Measurements from ENCODE around the gene TMEM132A.

TMEM132A gene

DNA sequence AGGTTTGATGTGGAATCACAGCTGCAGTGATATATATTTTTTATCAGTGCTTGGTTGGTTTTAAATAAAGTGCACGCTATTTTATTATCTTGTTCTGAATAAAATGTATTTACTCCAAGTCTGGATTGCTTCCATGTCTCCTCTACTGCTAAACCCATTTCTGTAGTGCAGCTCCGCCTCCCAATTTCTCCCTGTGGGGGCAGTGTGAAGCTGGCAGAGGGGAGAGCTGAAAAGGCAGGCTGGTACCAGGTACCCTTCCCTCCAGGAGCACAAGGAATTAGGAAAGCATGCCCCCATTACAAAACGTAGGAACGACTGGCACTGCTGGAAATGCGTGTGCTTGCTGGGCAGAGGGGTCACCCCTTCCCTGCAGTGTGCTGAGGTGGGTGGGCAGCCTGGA lies 934 bp upstream of the TMEM132A start:
- DNase-seq: no peak

GRCh38 chr11:60923800-60924109 lies 505 bp upstream of the TMEM132A start:
- no peak for DNase-seq

DNA sequence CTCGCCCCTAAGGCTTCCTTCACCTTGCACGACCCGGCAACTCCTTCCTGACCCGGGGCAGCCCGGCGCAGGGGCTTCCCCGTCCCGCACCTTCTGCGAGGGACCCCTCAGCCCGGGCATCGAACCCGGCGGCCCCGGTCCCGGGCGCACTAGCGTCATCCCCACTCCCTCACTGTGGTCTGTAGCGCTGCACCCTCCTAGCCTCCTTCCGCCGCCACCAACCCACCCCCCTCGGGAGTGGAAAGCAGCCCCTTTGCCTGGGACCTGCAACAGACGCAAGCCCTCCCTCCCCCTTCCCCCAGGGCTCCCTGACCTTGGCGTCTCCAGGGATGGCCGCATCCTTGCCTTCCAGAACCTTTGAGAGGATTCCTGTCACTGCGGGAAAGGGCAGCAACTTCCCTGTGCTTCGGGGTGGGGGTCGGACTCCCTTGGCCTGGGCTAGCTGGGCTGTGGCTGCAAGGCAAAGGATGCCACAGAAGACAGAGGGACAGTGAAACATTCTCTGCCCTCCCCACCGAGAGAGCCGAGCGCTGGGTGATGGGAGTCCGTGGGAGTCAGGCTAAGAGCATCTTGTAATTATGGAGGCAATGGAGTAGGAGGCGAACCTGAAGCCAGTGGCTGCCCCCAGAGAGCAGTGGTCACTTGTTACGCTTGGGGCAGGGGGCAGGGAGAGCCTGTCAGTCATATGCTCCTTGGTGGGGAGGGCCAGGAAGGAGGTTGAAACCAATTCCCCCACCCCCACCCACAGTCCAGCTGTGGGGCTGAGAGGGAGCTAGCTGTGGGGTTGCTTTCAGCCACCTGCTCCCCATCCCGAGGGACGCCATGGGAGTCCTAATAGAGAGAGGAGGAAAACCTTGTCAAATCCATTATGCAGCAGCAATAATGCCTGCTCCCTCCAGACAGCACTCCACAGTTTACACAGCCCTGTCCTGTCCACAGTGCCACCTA lies 920 bp downstream of the TMEM132A start:
- no peak for DNase-seq

- DNase-seq: no peak
These were observed 1.6 kb downstream of the TMEM132A start for GRCh38 chr11:60925868-60926267.

DNA sequence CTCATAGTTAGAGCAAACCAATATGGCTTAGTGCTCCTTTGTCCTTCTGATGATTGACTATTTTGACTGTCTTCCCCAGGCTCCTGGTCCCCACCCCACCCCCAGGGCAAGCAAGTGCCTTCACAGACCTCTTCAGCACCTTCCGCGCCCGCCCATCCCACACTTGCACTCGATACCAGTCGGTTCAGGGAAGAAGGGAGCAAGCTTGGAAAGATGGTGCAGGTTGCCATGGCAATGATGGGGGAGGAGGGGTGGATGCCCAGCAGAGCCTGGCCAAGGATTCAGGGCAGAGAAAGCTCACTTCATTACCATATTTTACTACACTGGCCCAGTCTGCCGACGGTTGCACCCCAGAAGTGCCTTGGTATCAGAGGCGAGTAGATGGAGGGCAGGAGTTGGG lies 2.2 kb downstream of the TMEM132A start:
- DNase-seq: no peak

DNA sequence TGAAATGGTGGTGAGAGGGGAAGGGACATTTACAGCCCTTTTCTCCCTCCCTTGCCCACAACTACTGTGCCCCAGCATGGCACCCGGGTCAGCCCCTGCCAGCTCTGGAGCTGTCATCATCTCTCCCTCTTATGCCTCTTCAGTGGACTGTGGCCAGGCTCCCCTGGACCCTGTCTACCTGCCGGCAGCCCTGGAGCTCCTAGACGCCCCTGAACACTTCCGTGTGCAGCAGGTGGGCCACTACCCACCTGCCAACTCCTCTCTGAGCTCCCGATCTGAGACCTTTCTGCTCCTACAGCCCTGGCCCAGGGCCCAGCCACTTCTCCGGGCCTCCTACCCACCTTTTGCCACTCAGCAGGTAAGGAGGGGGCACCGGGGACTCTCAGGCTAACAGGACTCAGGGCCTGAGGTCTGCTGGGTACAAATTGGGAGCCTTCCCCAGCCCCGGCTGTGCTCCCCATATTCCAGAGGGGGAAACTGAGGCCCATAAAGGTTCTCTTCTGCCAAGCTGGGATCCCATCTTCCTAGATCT lies 2.9 kb downstream of the TMEM132A start:
- DNase-seq: no peak

- no peak for DNase-seq
These were observed 3.3 kb downstream of the TMEM132A start for GRCh38 chr11:60927600-60927999.

- DNase-seq: no peak
These were observed 4.3 kb downstream of the TMEM132A start for GRCh38 chr11:60928563-60929001.

GRCh38 chr11:60929764-60930163 lies 5.5 kb downstream of the TMEM132A start:
- DNase-seq: no peak

GRCh38 chr11:60930394-60930793 lies 6.1 kb downstream of the TMEM132A start:
- no peak for DNase-seq

- DNase-seq: no peak
These were observed 7.7 kb downstream of the TMEM132A start for GRCh38 chr11:60931917-60932316.

DNA sequence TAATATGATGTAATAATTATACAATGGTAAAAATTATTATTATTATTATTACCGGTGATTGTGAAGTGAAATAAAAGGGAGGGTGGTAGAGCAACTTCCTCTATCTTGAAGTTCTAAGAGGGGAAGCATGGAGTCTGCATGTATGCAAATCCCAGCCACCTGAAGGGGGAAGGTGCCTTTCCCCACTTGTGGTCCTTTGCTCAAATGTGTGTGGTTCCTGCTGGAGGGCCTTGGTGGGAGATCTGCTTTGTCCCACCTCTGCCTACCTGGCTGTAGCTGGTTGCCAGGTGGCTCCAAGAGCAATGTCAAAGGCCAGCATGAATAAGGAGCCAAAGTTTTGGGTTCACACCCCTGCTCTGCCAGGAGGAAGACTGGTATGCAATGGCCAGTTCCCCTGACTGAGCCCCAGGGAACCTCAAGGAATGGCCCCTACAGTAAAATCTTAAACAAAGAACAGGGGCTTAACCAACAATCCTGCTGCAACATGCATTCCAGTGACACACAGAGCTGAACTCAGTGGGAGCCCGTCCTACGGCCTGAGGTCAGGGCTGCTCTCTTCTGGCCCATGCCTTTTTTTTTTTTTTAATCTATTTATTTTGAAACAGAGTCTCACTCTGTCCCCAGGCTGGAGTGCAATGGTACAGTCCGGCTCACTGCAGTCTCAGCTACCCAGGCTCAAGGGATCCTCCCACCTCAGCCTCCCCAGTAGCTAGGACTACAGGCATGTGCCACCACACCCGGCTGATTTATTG lies 8.5 kb downstream of the TMEM132A start:
- no peak for DNase-seq

DNA sequence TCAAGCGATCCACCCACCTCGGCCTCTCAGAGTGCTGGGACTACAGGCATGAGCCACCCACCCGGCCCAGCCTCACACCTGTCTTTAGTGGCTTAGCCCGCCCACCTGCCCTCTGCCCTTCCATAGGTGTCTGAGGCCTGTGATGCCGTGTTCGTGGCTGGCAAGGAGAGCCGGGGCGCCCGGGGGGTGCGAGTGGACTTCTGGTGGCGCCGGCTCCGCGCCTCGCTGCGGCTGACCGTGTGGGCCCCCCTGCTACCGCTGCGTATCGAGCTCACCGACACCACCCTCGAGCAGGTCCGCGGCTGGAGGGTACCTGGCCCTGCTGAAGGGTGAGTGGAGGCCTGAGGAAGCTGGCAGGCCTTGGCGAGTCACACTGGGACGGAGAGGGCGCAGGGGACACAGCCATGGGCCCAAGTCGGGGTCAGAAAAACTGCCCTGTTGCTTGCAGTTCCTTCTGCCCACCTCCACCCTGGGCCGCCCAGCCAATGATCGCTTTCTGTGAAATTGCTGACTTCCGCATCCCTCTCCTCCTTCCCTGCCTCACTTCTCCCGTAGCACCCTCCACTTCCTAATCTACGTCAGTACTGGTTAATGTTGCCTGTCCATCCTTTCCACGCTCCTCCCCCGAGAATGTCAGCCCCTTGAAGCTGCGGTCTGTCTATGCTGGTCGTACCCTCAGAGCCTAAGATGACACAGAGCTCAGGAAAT lies 9.3 kb downstream of the TMEM132A start:
- DNase-seq: no peak

- no peak for DNase-seq
These were observed 10.0 kb downstream of the TMEM132A start for GRCh38 chr11:60934124-60934789.

DNA sequence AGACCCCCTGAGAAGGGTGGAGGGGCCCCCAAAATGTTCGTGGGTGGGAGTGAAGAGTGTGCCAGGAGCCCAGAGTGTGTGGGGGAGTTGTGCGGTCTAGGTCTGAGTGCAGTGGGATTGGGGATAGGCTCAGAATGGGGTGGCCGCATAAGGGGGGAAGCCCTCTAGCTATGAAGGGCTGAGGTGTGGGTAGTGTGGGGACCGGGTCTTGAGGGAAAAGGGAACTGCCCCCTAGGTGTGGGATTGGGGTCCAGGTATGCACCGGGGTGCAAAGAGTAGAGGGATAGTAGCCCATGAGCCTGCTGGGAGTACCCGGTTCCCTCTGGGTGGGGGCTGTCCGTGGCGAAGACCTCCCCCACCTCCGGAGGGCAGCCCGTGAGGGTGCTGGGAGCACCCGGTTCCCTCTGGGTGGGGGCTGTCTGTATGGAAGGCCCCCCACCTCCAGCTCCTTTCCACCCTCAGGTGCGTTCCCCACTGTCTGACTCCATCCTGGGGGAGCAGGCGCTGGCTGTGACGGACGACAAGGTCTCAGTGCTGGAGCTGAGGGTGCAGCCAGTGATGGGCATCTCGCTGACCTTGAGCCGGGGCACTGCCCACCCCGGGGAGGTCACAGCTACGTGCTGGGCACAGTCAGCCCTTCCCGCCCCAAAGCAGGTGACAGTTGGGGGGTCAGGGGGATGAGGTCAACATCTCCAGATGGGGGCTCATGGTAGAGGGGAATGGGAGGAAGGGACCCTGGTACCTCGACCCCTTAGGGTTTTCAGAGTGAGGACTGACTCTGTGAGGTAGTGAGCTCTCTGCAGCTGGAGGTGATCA lies 10.7 kb downstream of the TMEM132A start:
- DNase-seq: no peak

DNA sequence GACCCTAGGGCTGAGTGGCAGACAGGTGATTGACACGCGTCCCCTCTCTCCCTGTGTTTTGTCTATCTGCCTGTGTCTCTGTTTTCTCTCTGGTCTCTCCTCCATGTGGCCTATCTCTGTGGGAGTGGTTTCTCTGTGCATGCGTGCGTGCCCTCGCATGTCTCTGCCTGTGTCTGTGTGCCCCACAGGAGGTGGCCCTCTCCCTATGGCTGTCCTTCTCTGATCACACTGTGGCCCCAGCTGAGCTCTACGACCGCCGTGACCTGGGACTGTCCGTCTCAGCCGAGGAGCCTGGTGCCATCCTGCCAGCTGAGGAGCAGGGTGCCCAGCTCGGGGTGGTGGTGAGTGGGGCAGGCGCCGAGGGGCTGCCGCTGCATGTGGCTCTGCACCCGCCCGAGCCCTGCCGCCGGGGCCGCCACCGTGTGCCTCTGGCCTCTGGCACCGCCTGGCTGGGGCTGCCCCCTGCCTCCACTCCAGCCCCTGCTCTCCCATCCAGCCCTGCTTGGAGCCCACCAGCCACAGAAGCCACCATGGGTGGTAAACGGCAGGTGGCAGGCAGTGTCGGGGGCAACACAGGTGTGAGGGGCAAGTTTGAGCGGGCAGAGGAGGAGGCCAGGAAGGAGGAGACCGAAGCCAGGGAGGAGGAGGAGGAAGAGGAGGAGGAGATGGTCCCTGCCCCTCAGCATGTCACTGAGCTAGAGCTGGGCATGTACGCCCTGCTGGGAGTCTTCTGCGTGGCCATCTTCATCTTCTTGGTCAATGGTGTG lies 11.6 kb downstream of the TMEM132A start:
- no peak for DNase-seq

GRCh38 chr11:60936467-60937143 lies 12.3 kb downstream of the TMEM132A start:
- DNase-seq: no peak

GRCh38 chr11:60937144-60937527 lies 12.9 kb downstream of the TMEM132A start:
- no peak for DNase-seq

DNA sequence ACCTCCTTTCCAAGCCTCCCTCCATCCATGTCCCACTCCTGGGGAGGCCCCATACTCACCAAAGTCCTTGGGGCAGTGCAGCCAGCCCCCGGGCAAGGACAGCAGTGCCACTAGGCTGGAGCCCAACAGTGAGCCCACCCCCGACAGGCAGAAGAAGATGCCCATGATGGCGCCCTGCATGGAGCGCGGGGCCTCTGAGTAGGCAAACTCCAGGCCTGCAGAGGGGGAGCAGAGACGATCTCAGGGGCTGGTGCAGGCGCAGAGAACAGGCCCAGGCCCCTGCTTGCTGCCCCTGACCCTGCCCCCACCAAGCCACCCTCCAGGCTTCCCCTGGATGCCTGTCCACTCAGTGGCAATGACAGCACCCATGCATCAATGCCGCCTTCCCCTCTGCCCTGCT lies 13.6 kb downstream of the TMEM132A start:
- no peak for DNase-seq

DNA sequence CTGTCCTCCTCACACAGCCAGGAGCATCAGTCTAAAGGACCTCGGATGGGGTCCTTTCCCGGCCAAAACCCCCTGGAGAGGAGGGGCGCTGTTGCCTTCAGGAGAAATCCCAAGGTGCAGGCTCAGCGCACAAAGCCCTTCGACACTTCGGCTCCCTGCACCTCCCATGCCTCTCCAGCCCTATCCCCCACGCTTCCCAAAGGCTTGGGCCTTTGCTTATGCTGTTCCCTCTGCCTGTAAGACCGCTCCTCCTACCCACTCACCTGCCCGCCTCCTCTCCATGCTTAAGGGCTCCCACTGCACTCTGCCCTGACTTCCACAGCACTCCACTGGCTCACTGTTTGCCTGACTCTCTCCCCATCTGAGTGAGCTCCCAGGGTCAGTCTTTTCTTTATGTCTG lies 14.2 kb downstream of the TMEM132A start:
- DNase-seq: no peak
